ENCODE measurements around the gene VCX2. TPM values are rescaled to one million over a fixed set of nuclear protein-coding genes. Genes with fewer than 3 reads are reported as not detected.

The VCX2 gene
- total RNA-seq: not detected in 2 replicates

GRCh38 chrX:8171169-8171568, at the start of gene VCX2:
VCX2 (minus strand) TSS chrX:8171267; CDS start chrX:8170643, 624 bp downstream.

Small RNA genes lying within 50 kb of the gene (small RNA-seq; reads per million reads assigned to genes)
- 3.8 reads per million, percentile 83 among the genes with 10 or more reads in this experiment for gene MIR651 (ENCODE audit: low replicate concordance)

Other genes with a start within 250 kb of the VCX2 start
- gene PNPLA4, start 243.9 kb downstream of the VCX2 start, total RNA-seq: 3.9 and 10.9 TPM in 2 replicates

Data from placental pericyte (primary cell).